AG04449 (cell line): ENCODE measurements around the gene FUT8.
A peak's percentile ranks its signal among the peaks of the same experiment; 100 is the strongest.

Experiments
- CTCF ChIA-PET: fragments of 350-600 bp; formaldehyde crosslinking; extraction: SDS; loops from one replicate; lab custom pipeline; 2021; ENCODE audit warnings: antibody characterized with exemption; lab: Yijun Ruan, JAX
- POLR2A ChIA-PET: fragments of 400-600, 350-600 bp; formaldehyde crosslinking; extraction: SDS; loops from one replicate; lab custom pipeline; 2020; ENCODE audit warnings: antibody characterized with exemption, inconsistent platforms; lab: Yijun Ruan, JAX
- DNase-seq: peaks from one replicate; pipeline ENCODE4 v3.0.0-alpha.2; 2010; ENCODE audit warnings: low read depth, low spot score
- H3K4me3 ChIP-seq: 2 replicates; pipeline ENCODE4 v1.5.1; 2011; ENCODE audit warnings: low read depth, mild to moderate bottlenecking, control low read depth, low read length
- TF ChIP-seq, protein P1 (sequence below): IDR thresholded peaks from one replicate; pipeline ENCODE4 v1.5.1; 2011; ENCODE audit warnings: mild to moderate bottlenecking, moderate library complexity, low read length, control low read depth, inconsistent platforms; ENCODE audit not compliant: insufficient read depth; ENCODE audit errors: missing control alignments

Gene FUT8

DNA sequence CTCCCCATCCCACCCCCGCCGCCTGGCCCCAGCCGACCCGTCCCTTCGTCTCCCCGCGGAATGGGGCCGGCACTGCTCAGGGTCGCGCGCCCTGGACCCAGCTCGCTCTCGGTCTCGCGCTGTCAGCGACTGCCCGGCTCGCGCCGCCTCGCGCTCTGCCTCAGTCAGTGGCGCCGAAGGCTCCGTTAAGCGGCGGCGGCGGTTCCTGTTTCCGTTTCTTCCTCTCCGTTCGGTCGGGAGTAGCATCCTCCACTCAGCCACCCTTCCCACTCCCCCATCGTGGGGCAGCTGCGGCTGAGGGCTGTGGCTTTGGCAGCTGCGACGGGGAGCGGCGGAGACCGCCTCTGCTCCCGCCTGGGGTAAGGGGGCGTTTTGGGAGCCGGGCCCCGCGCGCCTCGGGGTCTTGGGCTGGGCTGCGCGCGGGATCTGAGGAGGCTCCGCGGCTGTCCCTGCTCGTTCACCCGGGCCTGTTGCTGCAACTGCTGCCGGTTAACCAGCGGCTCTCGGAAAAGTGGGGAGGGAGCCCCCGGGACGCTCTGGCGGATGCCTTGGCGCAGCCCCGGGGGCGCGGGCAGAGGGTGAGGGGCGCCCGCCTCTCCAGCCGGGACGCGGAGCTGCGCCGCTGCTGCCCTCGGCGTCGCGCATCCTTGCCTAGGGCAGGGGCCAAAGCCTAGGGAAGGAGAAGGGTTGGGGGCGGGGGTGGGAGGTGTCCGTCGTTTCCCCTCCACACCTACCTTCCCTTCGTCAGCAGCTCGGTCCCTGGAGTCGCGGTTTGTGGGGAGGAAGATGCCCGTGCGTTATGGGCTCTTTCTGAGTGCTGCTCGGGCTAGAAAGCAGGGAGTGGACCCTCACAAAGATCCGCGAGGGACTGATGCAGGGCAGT is 567 bp downstream of the FUT8 start:
- POLR2A ChIA-PET: interaction anchor here (1.0 to 1.6 kb wide), 3 partner anchors 181 to 291 kb away, joined by 3 to 4 read pairs (median 3); no protein-coding TSS in a partner anchor

DNA sequence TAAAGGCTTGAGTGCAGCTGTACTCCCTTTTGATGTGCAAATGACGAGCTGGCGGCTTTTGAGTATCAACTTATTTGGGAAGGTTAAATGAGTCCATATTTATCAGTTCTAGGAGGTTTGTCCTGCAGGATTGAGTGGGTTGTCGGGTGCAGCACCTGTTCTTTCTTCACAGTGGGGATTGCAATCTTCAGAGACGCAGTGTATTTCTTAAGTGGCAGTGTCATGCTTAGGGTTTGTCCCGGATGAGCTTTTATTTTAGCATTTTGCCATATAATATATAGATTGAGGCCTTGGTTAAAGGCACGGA is 1.2 kb downstream of the FUT8 start:
- POLR2A ChIA-PET: interaction anchor here (1.0 kb wide), 1 partner anchor 290 kb away, joined by 3 read pairs; no protein-coding TSS in a partner anchor
- no peak for DNase-seq
- TF ChIP-seq, protein P1, sequence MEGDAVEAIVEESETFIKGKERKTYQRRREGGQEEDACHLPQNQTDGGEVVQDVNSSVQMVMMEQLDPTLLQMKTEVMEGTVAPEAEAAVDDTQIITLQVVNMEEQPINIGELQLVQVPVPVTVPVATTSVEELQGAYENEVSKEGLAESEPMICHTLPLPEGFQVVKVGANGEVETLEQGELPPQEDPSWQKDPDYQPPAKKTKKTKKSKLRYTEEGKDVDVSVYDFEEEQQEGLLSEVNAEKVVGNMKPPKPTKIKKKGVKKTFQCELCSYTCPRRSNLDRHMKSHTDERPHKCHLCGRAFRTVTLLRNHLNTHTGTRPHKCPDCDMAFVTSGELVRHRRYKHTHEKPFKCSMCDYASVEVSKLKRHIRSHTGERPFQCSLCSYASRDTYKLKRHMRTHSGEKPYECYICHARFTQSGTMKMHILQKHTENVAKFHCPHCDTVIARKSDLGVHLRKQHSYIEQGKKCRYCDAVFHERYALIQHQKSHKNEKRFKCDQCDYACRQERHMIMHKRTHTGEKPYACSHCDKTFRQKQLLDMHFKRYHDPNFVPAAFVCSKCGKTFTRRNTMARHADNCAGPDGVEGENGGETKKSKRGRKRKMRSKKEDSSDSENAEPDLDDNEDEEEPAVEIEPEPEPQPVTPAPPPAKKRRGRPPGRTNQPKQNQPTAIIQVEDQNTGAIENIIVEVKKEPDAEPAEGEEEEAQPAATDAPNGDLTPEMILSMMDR: no peak
- CTCF ChIA-PET: interaction anchor here (0.8 to 11.0 kb wide), 15 partner anchors 15 to 545 kb away, joined by 3 to 229 read pairs (median 4); no protein-coding TSS in a partner anchor
- H3K4me3 ChIP-seq: peak overlapping the region; percentile 84

More for the DNA sequence above, 567 bp downstream of the FUT8 start:
- TF ChIP-seq, protein P1: peak; percentile 42
- H3K4me3 ChIP-seq: peak overlapping the region; percentile 84
- no peak for DNase-seq
- CTCF ChIA-PET: interaction anchor here (0.8 to 11.0 kb wide), 20 partner anchors 14 to 545 kb away, joined by 3 to 229 read pairs (median 4); no protein-coding TSS in a partner anchor

GRCh38 chr14:65414961-65415589 is 2.5 kb downstream of the FUT8 start:
- TF ChIP-seq, protein P1: peak; percentile 25
- H3K4me3 ChIP-seq: no peak overlapping the region
- DNase-seq: no peak
- CTCF ChIA-PET: interaction anchor here (0.6 to 11.0 kb wide), 39 partner anchors 9 to 656 kb away, joined by 3 to 229 read pairs (median 4); no protein-coding TSS in a partner anchor
- POLR2A ChIA-PET: no interaction called here

GRCh38 chr14:65415613-65416012 is 3.1 kb downstream of the FUT8 start:
- CTCF ChIA-PET: interaction anchor here (0.6 to 11.0 kb wide), 36 partner anchors 9 to 656 kb away, joined by 3 to 229 read pairs (median 5); no protein-coding TSS in a partner anchor
- H3K4me3 ChIP-seq: no peak overlapping the region
- no peak for DNase-seq
- POLR2A ChIA-PET: no interaction called here
- TF ChIP-seq, protein P1: no peak

- POLR2A ChIA-PET: no interaction called here
- CTCF ChIA-PET: interaction anchor here (1.5 to 6.8 kb wide), 2 partner anchors 9 to 404 kb away, joined by 3 to 183 read pairs; no protein-coding TSS in a partner anchor
- TF ChIP-seq, protein P1: no peak
These were observed 7.2 kb downstream of the FUT8 start for GRCh38 chr14:65419593-65420252.

More at GRCh38 chr14:65419593-65420252, 7.2 kb downstream of the FUT8 start:
- H3K4me3 ChIP-seq: no peak overlapping the region
- no peak for DNase-seq
